Measurements from ENCODE around the gene CAD. TPM values are rescaled to one million over a fixed set of nuclear protein-coding genes. Genes with fewer than 3 reads are reported as not detected.

The CAD gene
- total RNA-seq, 2 donors from 2014 or later = 120 to 127 TPM

GRCh38 chr2:27245626-27246025, 28.5 kb downstream of the CAD start:
- Mint-ChIP-seq H3K4me1 (peaks cover 4% of the 10 kb centered on the region), H3K27me3 (ENCODE audit: insufficient read depth) (peaks cover 3% of the 10 kb centered on the region), H3K4me3 (no peak overlapping the region), H3K9me3 (no peaks in the 10 kb centered on the region), H3K36me3 (ENCODE audit: low read depth) (peaks cover 34% of the 10 kb centered on the region), H3K27ac (no peak overlapping the region)
- H3K9ac ChIP-seq (ENCODE audit: extremely low read depth, low read length, poor library complexity, severe bottlenecking) = no peak overlapping the region
- H3K4me1 ChIP-seq (ENCODE audit: control insufficient read depth, insufficient read depth, low read length) = peaks cover 5% of the 10 kb centered on the region
- WGBS, 2 experiments (ENCODE audit: insufficient coverage in 1 of 2, insufficient read length in 1 of 2) = 91 to 100% methylated on average over 3 to 4 of the region's 4 CpGs
- H3K36me3 ChIP-seq (ENCODE audit: control insufficient read depth, insufficient read depth, low read length) = peaks cover 46% of the 10 kb centered on the region
- H3K4me3 ChIP-seq (ENCODE audit: low read length) = no peak overlapping the region
- no peaks in the 10 kb centered on the region for H3K27me3 ChIP-seq (ENCODE audit: control insufficient read depth, insufficient read depth, low read length, poor library complexity, severe bottlenecking)
- no peak for TF ChIP-seq CTCF (conservative IDR thresholded peaks at IDR 0.05)
- H3K27ac ChIP-seq (ENCODE audit: low read depth, low read length) = no peak overlapping the region
- DNase-seq = no peak
- no peaks in the 10 kb centered on the region for H3K9me3 ChIP-seq (ENCODE audit: control insufficient read depth, low read length)

- 67 to 68% methylated on average over 4 of the region's 4 CpGs for WGBS, 2 experiments (ENCODE audit: insufficient coverage in 1 of 2, insufficient read length in 1 of 2)
- H3K27ac Mint-ChIP-seq = no peak overlapping the region
- H3K4me3 Mint-ChIP-seq = no peak overlapping the region
- peaks cover 15% of the 10 kb centered on the region for H3K27me3 Mint-ChIP-seq (ENCODE audit: insufficient read depth)
- H3K36me3 ChIP-seq (ENCODE audit: control insufficient read depth, insufficient read depth, low read length) = peaks cover 24% of the 10 kb centered on the region
- no peak for DNase-seq
- no peak overlapping the region for H3K4me3 ChIP-seq (ENCODE audit: low read length)
- H3K4me1 ChIP-seq (ENCODE audit: control insufficient read depth, insufficient read depth, low read length) = peaks cover 6% of the 10 kb centered on the region
- H3K27me3 ChIP-seq (ENCODE audit: control insufficient read depth, insufficient read depth, low read length, poor library complexity, severe bottlenecking) = no peaks in the 10 kb centered on the region
- H3K36me3 Mint-ChIP-seq (ENCODE audit: low read depth) = peaks cover 13% of the 10 kb centered on the region
- H3K27ac ChIP-seq (ENCODE audit: low read depth, low read length) = no peak overlapping the region
- peaks cover 4% of the 10 kb centered on the region for H3K4me1 Mint-ChIP-seq
- no peak for TF ChIP-seq CTCF (conservative IDR thresholded peaks at IDR 0.05)
- H3K9me3 ChIP-seq (ENCODE audit: control insufficient read depth, low read length) = no peaks in the 10 kb centered on the region
- H3K9me3 Mint-ChIP-seq = no peaks in the 10 kb centered on the region
- no peak overlapping the region for H3K9ac ChIP-seq (ENCODE audit: extremely low read depth, low read length, poor library complexity, severe bottlenecking)
These were observed 30.7 kb downstream of the CAD start for GRCh38 chr2:27247893-27248292.

- no peak for TF ChIP-seq CTCF (conservative IDR thresholded peaks at IDR 0.05)
- H3K27ac Mint-ChIP-seq = no peak overlapping the region
- Histone ChIP-seq H3K9me3 (ENCODE audit: control insufficient read depth, low read length) (no peaks in the 10 kb centered on the region), H3K4me3 (ENCODE audit: low read length) (no peak overlapping the region), H3K27me3 (ENCODE audit: control insufficient read depth, insufficient read depth, low read length, poor library complexity, severe bottlenecking) (no peaks in the 10 kb centered on the region), H3K36me3 (ENCODE audit: control insufficient read depth, insufficient read depth, low read length) (peaks cover 10% of the 10 kb centered on the region), H3K4me1 (ENCODE audit: control insufficient read depth, insufficient read depth, low read length) (peaks cover 6% of the 10 kb centered on the region), H3K27ac (ENCODE audit: low read depth, low read length) (no peak overlapping the region), H3K9ac (ENCODE audit: extremely low read depth, low read length, poor library complexity, severe bottlenecking) (no peak overlapping the region)
- peaks cover 1% of the 10 kb centered on the region for H3K36me3 Mint-ChIP-seq (ENCODE audit: low read depth)
- peaks cover 4% of the 10 kb centered on the region for H3K4me1 Mint-ChIP-seq
- H3K4me3 Mint-ChIP-seq = no peak overlapping the region
- DNase-seq = no peak
- H3K9me3 Mint-ChIP-seq = no peaks in the 10 kb centered on the region
- WGBS, 2 experiments (ENCODE audit: insufficient coverage in 1 of 2, insufficient read length in 1 of 2) = 82 to 90% methylated on average over 4 to 12 of the region's 12 CpGs
- H3K27me3 Mint-ChIP-seq (ENCODE audit: insufficient read depth) = peaks cover 16% of the 10 kb centered on the region
These were observed 32.2 kb downstream of the CAD start for GRCh38 chr2:27249159-27249890.

All from endodermal cell (in vitro differentiated cells).